ENCODE data around the gene RETREG2. TPM values are rescaled to one million over a fixed set of nuclear protein-coding genes. Genes with fewer than 3 reads are reported as not detected.

Gene RETREG2
- total RNA-seq, 1 donor from 2014 or later, result 34.4 TPM

- H3K4me3 ChIP-seq (ENCODE audit: low read depth, low read length), result no peak overlapping the region
- TF ChIP-seq CTCF (conservative IDR thresholded peaks at IDR 0.05; ENCODE audit: low read depth, low read length), result no peak
- no peak for DNase-seq (ENCODE audit: low read depth)
Observed at GRCh38 chr2:219205165-219205538, 27.1 kb downstream of the RETREG2 start.

DNA sequence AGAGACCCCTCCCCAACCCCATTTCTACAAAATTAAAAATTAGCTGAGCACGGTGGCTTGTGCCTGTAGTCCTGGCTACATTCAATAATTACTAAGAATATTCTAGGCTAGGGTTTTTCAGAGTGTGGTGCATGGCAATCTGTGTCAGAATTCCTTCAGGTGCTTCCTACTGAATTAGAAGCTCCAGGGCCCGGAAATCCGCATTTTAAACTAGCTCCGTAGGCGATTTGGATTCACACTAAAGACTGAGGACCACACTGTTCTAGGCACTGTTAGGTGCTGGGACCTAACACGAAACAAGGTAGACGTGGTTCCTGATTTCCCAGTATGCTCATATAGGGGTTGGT is 27.9 kb downstream of the RETREG2 start:
- DNase-seq (ENCODE audit: low read depth), result no peak
- no peak for TF ChIP-seq CTCF (conservative IDR thresholded peaks at IDR 0.05; ENCODE audit: low read depth, low read length)
- H3K4me3 ChIP-seq (ENCODE audit: low read depth, low read length), result peak overlapping the region; percentile 82

- peak; percentile 27 for DNase-seq (ENCODE audit: low read depth)
- TF ChIP-seq CTCF (conservative IDR thresholded peaks at IDR 0.05; ENCODE audit: low read depth, low read length), result no peak
- H3K4me3 ChIP-seq (ENCODE audit: low read depth, low read length), result peak within 1 kb of the TSS; percentile 82
Observed at GRCh38 chr2:219206328-219207133, 28.5 kb downstream of the RETREG2 start, which contains the start of gene ZFAND2B. TSS of gene ZFAND2B (plus strand) at chr2:219206782. CDS start at chr2:219206988, 206 bp downstream.

GRCh38 chr2:219207134-219207883 is 29.2 kb downstream of the RETREG2 start:
- DNase-seq (ENCODE audit: low read depth), result no peak
- H3K4me3 ChIP-seq (ENCODE audit: low read depth, low read length), result peak overlapping the region; percentile 82
- no peak for TF ChIP-seq CTCF (conservative IDR thresholded peaks at IDR 0.05; ENCODE audit: low read depth, low read length)

- TF ChIP-seq CTCF (conservative IDR thresholded peaks at IDR 0.05; ENCODE audit: low read depth, low read length), result no peak
- DNase-seq (ENCODE audit: low read depth), result no peak
- peak overlapping the region; percentile 82 for H3K4me3 ChIP-seq (ENCODE audit: low read depth, low read length)
Observed at GRCh38 chr2:219207884-219208740, 30.0 kb downstream of the RETREG2 start.

GRCh38 chr2:219209236-219210195 is 31.4 kb downstream of the RETREG2 start:
- H3K4me3 ChIP-seq (ENCODE audit: low read depth, low read length), result no peak overlapping the region
- DNase-seq (ENCODE audit: low read depth), result no peak
- TF ChIP-seq CTCF (conservative IDR thresholded peaks at IDR 0.05; ENCODE audit: low read depth, low read length), result no peak

Data from epithelial cell of proximal tubule (primary cell).